Body of pancreas (tissue), 4 donors: Measurements from ENCODE around the gene ARHGEF33. TPM values are rescaled to one million over a fixed set of nuclear protein-coding genes. Genes with fewer than 3 reads are reported as not detected.

ENCODE experiments used
- ATAC-seq: fragments of 150-250 bp; one replicate; pipeline ENCODE4 v1.9.1; 2016
- DNase-seq, 4 donors: peaks; one replicate each; pipeline ENCODE4 v3.0.0-alpha.2; 2019
- H3K27ac ChIP-seq, 4 donors: fragments of 200-600 bp; sonication (generic); 1 replicate in 3 of 4; 2 replicates in 1 of 4; pipeline versions ENCODE4 v1.5.1 to v1.6.1; 2016 to 2019; ENCODE audit warnings: mild to moderate bottlenecking in 1 of 4, mixed read lengths in 1 of 4, moderate library complexity in 1 of 4
- H3K27me3 ChIP-seq, 2 donors: fragments of 200-600 bp; sonication (generic); one replicate each; pipeline ENCODE4 v1.6.0; 2016; ENCODE audit warnings: mild to moderate bottlenecking in 1 of 2
- H3K36me3 ChIP-seq, 2 donors: fragments of 200-600 bp; sonication (generic); replicated peaks in 1 of 2; 2 replicates each; pipeline ENCODE4 v1.5.1; 2016; ENCODE audit warnings: low read depth in 2 of 2; ENCODE audit not compliant: insufficient read depth in 1 of 2
- H3K4me1 ChIP-seq: fragments of 200-600 bp; sonication (generic); one replicate; pipeline ENCODE4 v1.6.0; 2016
- H3K4me3 ChIP-seq, 2 donors: fragments of 200-600 bp; sonication (generic); 1 replicate in 1 of 2; 2 replicates in 1 of 2; pipeline ENCODE4 v1.5.1; 2016 to 2019
- H3K9me3 ChIP-seq, 3 donors: fragments of 200-600 bp; sonication (generic); 1 replicate in 2 of 3; 2 replicates in 1 of 3; pipeline ENCODE4 v1.5.1; 2016
- POLR2A ChIP-seq, 3 donors: fragments of 450-650 bp; IDR thresholded peaks; one replicate each; pipeline ENCODE4 v1.6.1; 2016; ENCODE audit warnings: antibody characterized with exemption in 3 of 3, mild to moderate bottlenecking in 2 of 3
- WGBS, 2 donors: methylation state at CpG; one replicate each; pipeline ENCODE4 v1.1.5; 2017; 5-methylcytosine and 5-hydroxymethylcytosine counted together
- intact Hi-C: fragments of 100-400 bp; cut with DNase I; formaldehyde crosslinking; loops from one replicate; pipeline ENCODE4 v1.15.1; 2023
- total RNA-seq, 2 donors: library from RNA; depleted of rRNA; stranded (reverse); fragments of >200 nt; gene quantifications; one replicate each; pipeline ENCODE4 v1.1.0, GENCODE V29; 2016
- TF ChIP-seq, protein P1 (sequence below), 7 experiments: fragments of 450-650 bp in 4 of 7; fragments of 200-600 bp in 3 of 7; sonication (generic) in 3 of 7; IDR thresholded peaks; one replicate each; pipeline ENCODE4 v1.5.1; 2016 to 2019; ENCODE audit warnings: antibody characterized with exemption in 7 of 7

ARHGEF33 gene
- total RNA-seq, 2 donors from 2014 or later: 0.33 to 1.3 TPM

DNA sequence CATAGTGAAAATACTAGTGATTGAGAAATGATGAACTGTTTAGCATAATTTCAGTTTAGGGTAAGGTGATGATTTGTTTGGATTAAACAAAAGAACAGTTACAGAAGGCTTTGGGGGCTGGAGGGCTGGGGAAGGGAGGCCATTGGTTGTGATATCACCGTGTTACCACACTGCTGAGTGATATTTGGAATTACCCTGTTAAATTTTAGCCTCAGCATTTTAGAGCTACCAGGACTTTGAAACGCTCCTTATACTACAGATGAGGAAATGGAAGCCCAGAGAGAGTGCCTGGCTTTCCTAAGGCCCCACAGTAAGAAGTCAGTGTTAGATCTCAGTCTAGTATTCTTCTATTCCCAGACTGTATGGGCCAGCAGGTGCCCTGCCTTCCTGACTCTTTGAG, 15.6 kb downstream of the ARHGEF33 start:
- Histone ChIP-seq H3K36me3 (no peaks in the 10 kb centered on the region), H3K27ac (no peak overlapping the region), H3K4me3 (no peak overlapping the region), H3K27me3 (no peaks in the 10 kb centered on the region), H3K9me3 (no peaks in the 10 kb centered on the region), H3K4me1 (no peaks in the 10 kb centered on the region)
- 68 to 78% methylated on average over 2 of the region's 2 CpGs for WGBS, 2 donors
- intact Hi-C loops: no loop called here
- TF ChIP-seq, protein P1, sequence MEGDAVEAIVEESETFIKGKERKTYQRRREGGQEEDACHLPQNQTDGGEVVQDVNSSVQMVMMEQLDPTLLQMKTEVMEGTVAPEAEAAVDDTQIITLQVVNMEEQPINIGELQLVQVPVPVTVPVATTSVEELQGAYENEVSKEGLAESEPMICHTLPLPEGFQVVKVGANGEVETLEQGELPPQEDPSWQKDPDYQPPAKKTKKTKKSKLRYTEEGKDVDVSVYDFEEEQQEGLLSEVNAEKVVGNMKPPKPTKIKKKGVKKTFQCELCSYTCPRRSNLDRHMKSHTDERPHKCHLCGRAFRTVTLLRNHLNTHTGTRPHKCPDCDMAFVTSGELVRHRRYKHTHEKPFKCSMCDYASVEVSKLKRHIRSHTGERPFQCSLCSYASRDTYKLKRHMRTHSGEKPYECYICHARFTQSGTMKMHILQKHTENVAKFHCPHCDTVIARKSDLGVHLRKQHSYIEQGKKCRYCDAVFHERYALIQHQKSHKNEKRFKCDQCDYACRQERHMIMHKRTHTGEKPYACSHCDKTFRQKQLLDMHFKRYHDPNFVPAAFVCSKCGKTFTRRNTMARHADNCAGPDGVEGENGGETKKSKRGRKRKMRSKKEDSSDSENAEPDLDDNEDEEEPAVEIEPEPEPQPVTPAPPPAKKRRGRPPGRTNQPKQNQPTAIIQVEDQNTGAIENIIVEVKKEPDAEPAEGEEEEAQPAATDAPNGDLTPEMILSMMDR (IDR thresholded peaks at IDR 0.05): no peak
- no peak for ATAC-seq
- no peak for DNase-seq

DNA sequence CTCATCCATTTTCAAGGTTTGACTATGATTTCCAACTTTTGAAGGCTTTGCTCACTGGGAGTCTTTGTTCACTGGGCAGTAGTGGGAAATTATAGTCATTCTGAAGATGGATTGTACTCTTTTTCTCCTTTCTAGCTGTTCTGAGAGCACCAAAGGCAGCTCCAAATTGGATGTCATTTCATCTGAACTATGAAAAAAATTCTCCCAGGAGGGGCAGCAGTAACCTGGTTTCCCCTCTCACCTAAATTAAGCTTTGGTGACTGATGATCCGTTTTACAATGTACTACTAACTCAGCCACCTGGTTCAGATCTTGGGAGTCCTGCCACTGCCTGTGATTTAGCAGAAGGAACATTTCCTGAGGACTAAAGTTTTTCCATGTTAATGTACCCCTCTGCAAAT, 17.6 kb downstream of the ARHGEF33 start:
- H3K9me3 ChIP-seq: no peaks in the 10 kb centered on the region
- no peak overlapping the region for H3K27ac ChIP-seq
- intact Hi-C loops: no loop called here
- ATAC-seq (no peak), DNase-seq (no peak)
- H3K4me1 ChIP-seq: no peaks in the 10 kb centered on the region
- no peak overlapping the region for H3K4me3 ChIP-seq
- H3K27me3 ChIP-seq: no peaks in the 10 kb centered on the region
- WGBS, 2 donors: 60 to 78% methylated on average over 1 of the region's 1 CpG
- H3K36me3 ChIP-seq: no peaks in the 10 kb centered on the region
- TF ChIP-seq, protein P1 (IDR thresholded peaks at IDR 0.05): no peak
- TF ChIP-seq POLR2A (IDR thresholded peaks at IDR 0.05): no peak

DNA sequence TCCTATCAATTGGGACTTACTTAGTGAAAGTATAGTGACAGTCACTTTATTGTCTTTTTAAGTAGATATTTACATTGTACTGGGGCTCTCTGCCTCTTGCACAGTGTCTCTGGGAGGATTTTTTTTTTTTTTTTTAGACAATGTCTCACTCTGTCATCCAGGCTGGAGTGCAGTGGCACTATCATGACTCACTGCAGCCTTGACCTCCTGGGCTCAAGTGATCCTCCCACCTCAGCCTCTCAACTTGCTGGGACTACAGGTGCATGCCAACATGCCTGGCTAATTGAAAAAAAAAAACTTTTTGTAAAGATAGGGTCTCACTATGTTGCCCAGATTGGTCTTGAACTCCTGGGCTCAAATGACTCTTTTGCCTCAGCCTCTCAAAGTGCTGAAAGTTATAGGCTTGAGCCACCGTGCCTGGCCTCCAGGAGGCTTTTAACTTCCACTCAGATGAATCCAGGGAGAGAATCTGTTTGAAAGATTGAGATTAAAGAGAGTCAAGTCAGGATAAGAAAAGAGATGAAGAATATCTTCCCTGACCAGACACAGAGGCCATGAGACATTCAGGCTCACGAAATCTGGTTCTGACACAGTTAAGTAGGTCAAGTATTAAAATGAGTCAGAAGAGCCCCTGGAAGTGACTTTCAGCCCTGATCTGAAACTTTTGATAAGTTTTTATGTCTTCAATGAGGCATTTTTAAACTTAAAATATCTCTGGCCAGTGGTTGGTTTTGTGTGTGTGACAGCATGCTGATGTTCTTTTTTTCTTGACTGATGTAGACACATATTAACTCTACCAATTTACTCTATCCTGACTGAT, 18.3 kb downstream of the ARHGEF33 start:
- WGBS, 2 donors: 77 to 83% methylated on average over 2 of the region's 2 CpGs
- no peaks in the 10 kb centered on the region for H3K9me3 ChIP-seq
- H3K27me3 ChIP-seq: no peaks in the 10 kb centered on the region
- no peaks in the 10 kb centered on the region for H3K36me3 ChIP-seq
- H3K4me1 ChIP-seq: no peaks in the 10 kb centered on the region
- ATAC-seq (no peak), DNase-seq (no peak)
- no peak overlapping the region for H3K4me3 ChIP-seq
- no peak overlapping the region for H3K27ac ChIP-seq
- intact Hi-C loops: no loop called here
- TF ChIP-seq POLR2A (IDR thresholded peaks at IDR 0.05): no peak
- TF ChIP-seq, protein P1 (IDR thresholded peaks at IDR 0.05): no peak

DNA sequence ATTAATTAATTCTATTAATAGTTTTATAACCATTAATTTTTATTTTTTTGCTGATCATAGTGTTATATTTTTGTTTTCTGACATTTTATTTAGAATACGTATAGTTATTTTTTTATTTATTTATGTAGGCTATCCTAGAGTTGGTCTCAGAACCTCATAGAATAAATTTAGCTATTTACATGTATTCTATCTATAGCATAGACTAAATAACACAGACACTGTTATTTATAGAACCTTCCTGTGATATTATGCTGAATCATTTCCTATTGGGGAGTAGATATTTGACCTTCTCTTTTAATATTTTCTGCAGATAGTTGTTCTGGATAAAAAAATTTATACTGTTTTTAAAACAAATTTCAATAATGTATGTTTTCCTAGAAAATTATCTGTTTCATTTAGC, 20.2 kb downstream of the ARHGEF33 start:
- WGBS, 2 donors: 94 to 100% methylated on average over 1 of the region's 1 CpG
- Histone ChIP-seq H3K4me3 (no peak overlapping the region), H3K9me3 (no peaks in the 10 kb centered on the region), H3K36me3 (no peaks in the 10 kb centered on the region), H3K27me3 (no peaks in the 10 kb centered on the region), H3K4me1 (no peaks in the 10 kb centered on the region), H3K27ac (no peak overlapping the region)
- intact Hi-C loops: no loop called here
- no peak for TF ChIP-seq POLR2A (IDR thresholded peaks at IDR 0.05)
- TF ChIP-seq, protein P1 (IDR thresholded peaks at IDR 0.05): no peak
- ATAC-seq: no peak
- DNase-seq: no peak

DNA sequence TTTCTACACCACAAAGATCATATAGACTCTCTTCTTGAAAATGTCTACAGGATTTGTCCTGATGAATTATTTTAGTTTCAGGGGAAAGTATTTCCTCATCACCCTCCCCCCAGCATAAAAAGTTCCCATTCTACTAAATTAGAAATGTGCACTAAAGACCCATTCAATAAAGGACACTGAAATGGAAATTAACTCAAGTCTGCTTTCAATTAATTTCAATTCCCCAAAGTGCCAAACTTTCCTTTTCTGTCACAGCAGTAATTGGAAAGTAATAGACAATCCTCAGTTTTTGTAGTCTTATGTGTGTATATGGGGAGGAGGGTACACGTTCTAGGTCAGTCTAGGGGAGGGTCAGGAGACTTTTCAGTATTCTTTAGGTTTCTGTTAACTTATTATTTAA, 21.5 kb downstream of the ARHGEF33 start:
- ATAC-seq: no peak

More for the DNA sequence above, 21.5 kb downstream of the ARHGEF33 start:
- no peak for DNase-seq
- H3K27me3 ChIP-seq: no peaks in the 10 kb centered on the region
- 73 to 89% methylated on average over 1 of the region's 1 CpG for WGBS, 2 donors
- no peak overlapping the region for H3K4me3 ChIP-seq
- no peaks in the 10 kb centered on the region for H3K9me3 ChIP-seq
- intact Hi-C loops: no loop called here
- TF ChIP-seq, protein P1 (IDR thresholded peaks at IDR 0.05): no peak
- no peak for TF ChIP-seq POLR2A (IDR thresholded peaks at IDR 0.05)
- no peaks in the 10 kb centered on the region for H3K4me1 ChIP-seq
- no peaks in the 10 kb centered on the region for H3K36me3 ChIP-seq
- no peak overlapping the region for H3K27ac ChIP-seq
